GM19324 (cell line): ENCODE measurements around the gene DDX42.
"Not testable (repeated sequence)": the region's sequence is repeated elsewhere in the genome, so short reads cannot be mapped to it uniquely, and the experiment has no call there.

ENCODE experiments used
- ATAC-seq: cut with Tn5 transposase; IDR thresholded peaks from one replicate; pipeline ENCODE4 v1.9.1; 2021; ENCODE audit warnings: mild to moderate bottlenecking, moderate library complexity; ENCODE audit not compliant: unreplicated experiment, low FRiP score

DDX42 gene

GRCh38 chr17:63774969-63775265 lies 947 bp downstream of the DDX42 start:
- ATAC-seq = no peak

GRCh38 chr17:63775420-63775819 lies 1.4 kb downstream of the DDX42 start:
- ATAC-seq = no peak

GRCh38 chr17:63780507-63780906 lies 6.5 kb downstream of the DDX42 start:
- no peak for ATAC-seq

- ATAC-seq = no peak
Measured at GRCh38 chr17:63780928-63781327, 7.0 kb downstream of the DDX42 start.

GRCh38 chr17:63783522-63783921 lies 9.6 kb downstream of the DDX42 start:
- ATAC-seq = no peak

- no peak for ATAC-seq
Measured at GRCh38 chr17:63785556-63785955, 11.6 kb downstream of the DDX42 start.

- ATAC-seq = no peak
Measured at GRCh38 chr17:63786117-63786516, 12.1 kb downstream of the DDX42 start.

GRCh38 chr17:63786971-63787711 lies 13.2 kb downstream of the DDX42 start:
- ATAC-seq = no peak

- ATAC-seq = no peak
Measured at GRCh38 chr17:63790057-63790456, 16.1 kb downstream of the DDX42 start.

GRCh38 chr17:63792055-63792729 lies 18.2 kb downstream of the DDX42 start:
- no peak for ATAC-seq

- not testable (repeated sequence) for ATAC-seq
Measured at GRCh38 chr17:63796375-63796774, 22.4 kb downstream of the DDX42 start.

- ATAC-seq = no peak
Measured at GRCh38 chr17:63798572-63799106, 24.7 kb downstream of the DDX42 start.

GRCh38 chr17:63800783-63801182 lies 26.8 kb downstream of the DDX42 start:
- ATAC-seq = no peak

GRCh38 chr17:63804328-63804727 lies 30.4 kb downstream of the DDX42 start:
- ATAC-seq = no peak

GRCh38 chr17:63805591-63805990 lies 31.6 kb downstream of the DDX42 start:
- ATAC-seq = no peak

GRCh38 chr17:63809970-63810369 lies 36.0 kb downstream of the DDX42 start:
- ATAC-seq = no peak

- no peak for ATAC-seq
Measured at GRCh38 chr17:63816123-63816522, 42.2 kb downstream of the DDX42 start.

GRCh38 chr17:63816669-63817068 lies 42.7 kb downstream of the DDX42 start:
- no peak for ATAC-seq

- ATAC-seq = no peak
Measured at GRCh38 chr17:63817736-63818385, 43.9 kb downstream of the DDX42 start.

- no peak for ATAC-seq
Measured at GRCh38 chr17:63819131-63819530, 45.2 kb downstream of the DDX42 start.
